K562 (cell line): ENCODE data around the gene RAB31. TPM values are rescaled to one million over a fixed set of nuclear protein-coding genes. Genes with fewer than 3 reads are reported as not detected.
A peak's percentile ranks its signal among the peaks of the same experiment; 100 is the strongest.

Experiments
- CREBBP ChIP-seq: IDR thresholded peaks from one replicate; pipeline ENCODE4 v1.6.1; 2012; ENCODE audit warnings: low read depth, mild to moderate bottlenecking, control low read depth, inconsistent platforms, low read length
- CTCFL ChIP-seq: IDR thresholded peaks from 2 replicates; pipeline ENCODE4 v1.6.1; 2011; ENCODE audit warnings: borderline replicate concordance, low read depth, mild to moderate bottlenecking, moderate library complexity, low read length; ENCODE audit not compliant: insufficient read depth, poor library complexity, severe bottlenecking
- DMBX1 ChIP-seq: fragments of 250-450 bp; sonication (Bioruptor Pico); IDR thresholded peaks from 2 replicates; pipeline ENCODE4 v1.8.0; 2022; ENCODE audit warnings: inconsistent platforms, mild to moderate bottlenecking, moderate library complexity, borderline replicate concordance
- DPF2 ChIP-seq: fragments of 450-650 bp; IDR thresholded peaks from 2 replicates; pipeline ENCODE4 v1.6.1; 2016
- EWSR1 ChIP-seq: fragments of 450-650 bp; IDR thresholded peaks from 2 replicates; pipeline ENCODE4 v1.6.1; 2018; ENCODE audit warnings: borderline replicate concordance, mild to moderate bottlenecking, low read depth, moderate library complexity; ENCODE audit not compliant: partially characterized antibody
- GATAD2B ChIP-seq: fragments of 450-650 bp; IDR thresholded peaks from 2 replicates; pipeline ENCODE4 v1.6.1; 2017; ENCODE audit warnings: mild to moderate bottlenecking, borderline replicate concordance
- KDM1A ChIP-seq, 2 experiments: fragments of 450-650 bp; IDR thresholded peaks; 2 replicates each; pipeline ENCODE4 v1.6.1; 2016; ENCODE audit warnings: mild to moderate bottlenecking in 2 of 2
- KLF16 ChIP-seq: IDR thresholded peaks from 2 replicates; pipeline ENCODE4 v1.6.1; 2016; ENCODE audit warnings: antibody characterized with exemption
- MECOM ChIP-seq: fragments of 250-450 bp; sonication (Bioruptor Pico); IDR thresholded peaks from 2 replicates; pipeline ENCODE4 v1.8.0; 2022; ENCODE audit warnings: inconsistent platforms
- MNT ChIP-seq, 2 experiments: fragments of 450-650 bp; conservative IDR thresholded peaks; 2 replicates each; pipeline ENCODE4 v1.6.1; 2017; ENCODE audit warnings: mild to moderate bottlenecking in 2 of 2, moderate library complexity in 2 of 2
- STAT6 ChIP-seq: sonication (generic); formaldehyde crosslinking; IDR thresholded peaks from 2 replicates; pipeline ENCODE4 v1.8.1; 2023; ENCODE audit warnings: mild to moderate bottlenecking, missing genetic modification reagents
- TARDBP ChIP-seq: fragments of 450-650 bp; IDR thresholded peaks from 2 replicates; pipeline ENCODE4 v1.6.1; 2016
- TCF3 ChIP-seq: sonication (generic); formaldehyde crosslinking; IDR thresholded peaks from 2 replicates; pipeline ENCODE4 v1.4.0; 2020; ENCODE audit warnings: mild to moderate bottlenecking, missing genetic modification reagents
- ZBTB7A ChIP-seq: IDR thresholded peaks from 2 replicates; pipeline ENCODE4 v1.6.1; 2011; ENCODE audit warnings: low read depth, mild to moderate bottlenecking, low read length, moderate library complexity, borderline replicate concordance; ENCODE audit not compliant: control insufficient read depth
- ZNF444 ChIP-seq: fragments of 250-450 bp; sonication (Bioruptor Pico); IDR thresholded peaks from 2 replicates; pipeline ENCODE4 v1.4.0; 2020; ENCODE audit warnings: mild to moderate bottlenecking, moderate library complexity
- ZNF592 ChIP-seq: fragments of 450-650 bp; IDR thresholded peaks from 2 replicates; pipeline ENCODE4 v1.6.1; 2017; ENCODE audit warnings: antibody characterized with exemption, mild to moderate bottlenecking
- ZSCAN29 ChIP-seq: fragments of 450-650 bp; IDR thresholded peaks from 2 replicates; pipeline ENCODE4 v1.6.1; 2017
- polyA plus RNA-seq, 8 experiments: library from polyadenylated mRNA; depleted of rRNA in 4 of 8; stranded (reverse) in 5 of 8; unstranded in 3 of 8; fragments of >200 nt; fragmentation: Nextera tagmentation in 2 of 8; fragmentation: Illumina TruSeq in 1 of 8; extraction: Ambion mirVana in 2 of 8; extraction: Trizol in 1 of 8; gene quantifications; 2 replicates each; pipeline versions ENCODE4 v1.2.1 to v1.2.3, GENCODE V29; 2011 to 2014; ENCODE audit warnings: inconsistent platforms in 1 of 8, missing spikeins in 1 of 8
- total RNA-seq, 7 experiments: library from RNA; depleted of rRNA in 6 of 7; stranded (reverse); fragments of >200 nt in 6 of 7; fragmentation: Illumina TruSeq in 2 of 7; extraction: Trizol in 2 of 7; gene quantifications; 2 replicates each; pipeline versions ENCODE4 v1.2.1 to v1.2.3, GENCODE V29; 2011 to 2021; ENCODE audit warnings: low replicate concordance in 1 of 7

The RAB31 gene
- total and polyA plus RNA-seq, 9 of the 15 experiments (the other 6 are each of a cell fraction or from before 2014, with no cell fraction given), result 20.7 to 70.4 (median 41.3) TPM

GRCh38 chr18:9771261-9771976, 63.3 kb downstream of the RAB31 start (continued):
- TF ChIP-seq ZNF444 (no peak), TCF3 (CRISPR knock-in tag) (peak; percentile 32), MECOM (CRISPR knock-in tag) (peak; percentile 6; the same call in 1 of the 2 replicates), CREBBP (no peak), EWSR1 (no peak), KLF16 (peak; percentile 61; the same call in 1 of the 2 replicates), GATAD2B (no peak), ZNF592 (peak; percentile 83), STAT6 (CRISPR knock-in tag) (no peak), ZSCAN29 (no peak), CTCFL (peak; percentile 40), KDM1A (IDR thresholded peaks at IDR 0.05) (0 out of 4 replicates have a peak, but pooled peaks of 1 of the 2 experiments have one; percentile 10), TARDBP (0 out of 2 replicates have a peak, but pooled peaks have one; percentile 51), MNT (conservative IDR thresholded peaks at IDR 0.05) (0 out of 4 replicates have a peak, but pooled peaks of 1 of the 2 experiments have one; percentile 9), ZBTB7A (peak; percentile 47; the same call in 1 of the 2 replicates), DMBX1 (CRISPR knock-in tag) (peak; percentile 21; the same call in 1 of the 2 replicates), DPF2 (peak; percentile 45)
